Regular cardiac myocyte (primary cell): ENCODE data around the gene GOLGA6L22. TPM values are rescaled to one million over a fixed set of nuclear protein-coding genes. Genes with fewer than 3 reads are reported as not detected.

Source experiments
- total RNA-seq: library from RNA; depleted of rRNA; stranded (reverse); fragments of >200 nt; gene quantifications from 2 replicates; pipeline ENCODE4 v1.2.3, GENCODE V29; 2014

GOLGA6L22 gene
- not detected in 2 replicates for total RNA-seq

GRCh38 chr15:22458603-22459002 is at the start of gene GOLGA6L22:
TSS of gene GOLGA6L22 (plus strand) at chr15:22458903. CDS start at chr15:22458994, 91 bp downstream.

